IPS-18a (cell line): ENCODE measurements around the gene CYP2C18.
"Not testable (repeated sequence)": the region's sequence is repeated elsewhere in the genome, so short reads cannot be mapped to it uniquely, and the experiment has no call there.

Experiments
- H3K27ac ChIP-seq: one replicate; pipeline ENCODE4 v1.5.1; 2013; ENCODE audit warnings: low read length
- H3K27me3 ChIP-seq: one replicate; pipeline ENCODE4 v1.6.1; 2013; ENCODE audit warnings: mild to moderate bottlenecking, low read length; ENCODE audit not compliant: control insufficient read depth, insufficient read depth
- H3K36me3 ChIP-seq: one replicate; pipeline ENCODE4 v1.6.1; 2013; ENCODE audit warnings: low read depth, low read length; ENCODE audit not compliant: control insufficient read depth
- H3K4me1 ChIP-seq: one replicate; pipeline ENCODE4 v1.6.1; 2013; ENCODE audit warnings: low read depth, low read length; ENCODE audit not compliant: control insufficient read depth
- H3K4me3 ChIP-seq: one replicate; pipeline ENCODE4 v1.5.1; 2013; ENCODE audit warnings: low read length
- H3K9ac ChIP-seq: one replicate; pipeline ENCODE4 v1.6.1; 2013; ENCODE audit warnings: mild to moderate bottlenecking, low read length, moderate library complexity
- H3K9me3 ChIP-seq: one replicate; pipeline ENCODE4 v1.6.1; 2013; ENCODE audit warnings: low read depth, low read length; ENCODE audit not compliant: control insufficient read depth

CYP2C18 gene

GRCh38 chr10:94676496-94676895, 7.0 kb upstream of the CYP2C18 start:
- no peak overlapping the region for H3K9ac ChIP-seq
- H3K27ac ChIP-seq = no peak overlapping the region
- H3K36me3 ChIP-seq = no peaks in the 10 kb centered on the region
- no peaks in the 10 kb centered on the region for H3K9me3 ChIP-seq
- H3K27me3 ChIP-seq = no peaks in the 10 kb centered on the region
- no peaks in the 10 kb centered on the region for H3K4me1 ChIP-seq
- H3K4me3 ChIP-seq = no peak overlapping the region

- Histone ChIP-seq H3K36me3 (no peaks in the 10 kb centered on the region), H3K4me1 (no peaks in the 10 kb centered on the region), H3K27me3 (no peaks in the 10 kb centered on the region), H3K4me3 (no peak overlapping the region), H3K27ac (no peak overlapping the region), H3K9me3 (no peaks in the 10 kb centered on the region), H3K9ac (no peak overlapping the region)
Measured at GRCh38 chr10:94677691-94678090, 5.8 kb upstream of the CYP2C18 start.

GRCh38 chr10:94678475-94678874, 5.1 kb upstream of the CYP2C18 start:
- Histone ChIP-seq H3K4me3 (no peak overlapping the region), H3K36me3 (no peaks in the 10 kb centered on the region), H3K9ac (no peak overlapping the region), H3K27me3 (no peaks in the 10 kb centered on the region), H3K27ac (no peak overlapping the region), H3K4me1 (no peaks in the 10 kb centered on the region), H3K9me3 (no peaks in the 10 kb centered on the region)

DNA sequence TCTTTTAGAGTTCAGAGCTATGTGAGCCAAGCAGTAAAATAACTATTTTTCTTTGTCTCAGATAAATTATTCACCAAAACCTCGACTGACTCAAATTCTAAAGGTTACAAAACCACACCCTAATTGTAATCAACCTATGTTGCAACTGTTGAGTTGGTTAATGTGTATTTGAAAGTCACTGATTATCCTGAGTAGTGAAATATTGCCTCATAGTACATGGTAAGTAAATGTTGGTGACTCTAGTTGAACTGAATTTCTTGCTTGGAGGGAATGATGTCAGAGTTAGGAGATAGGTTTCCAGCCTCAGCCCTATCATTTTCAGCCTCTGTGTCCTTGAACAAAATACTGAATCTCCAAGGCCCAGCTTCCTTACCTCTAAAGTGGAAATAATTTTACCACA, 3.0 kb upstream of the CYP2C18 start:
- no peak overlapping the region for H3K9ac ChIP-seq
- no peaks in the 10 kb centered on the region for H3K27me3 ChIP-seq
- no peaks in the 10 kb centered on the region for H3K36me3 ChIP-seq
- no peak overlapping the region for H3K4me3 ChIP-seq
- no peaks in the 10 kb centered on the region for H3K4me1 ChIP-seq
- no peaks in the 10 kb centered on the region for H3K9me3 ChIP-seq
- no peak overlapping the region for H3K27ac ChIP-seq

DNA sequence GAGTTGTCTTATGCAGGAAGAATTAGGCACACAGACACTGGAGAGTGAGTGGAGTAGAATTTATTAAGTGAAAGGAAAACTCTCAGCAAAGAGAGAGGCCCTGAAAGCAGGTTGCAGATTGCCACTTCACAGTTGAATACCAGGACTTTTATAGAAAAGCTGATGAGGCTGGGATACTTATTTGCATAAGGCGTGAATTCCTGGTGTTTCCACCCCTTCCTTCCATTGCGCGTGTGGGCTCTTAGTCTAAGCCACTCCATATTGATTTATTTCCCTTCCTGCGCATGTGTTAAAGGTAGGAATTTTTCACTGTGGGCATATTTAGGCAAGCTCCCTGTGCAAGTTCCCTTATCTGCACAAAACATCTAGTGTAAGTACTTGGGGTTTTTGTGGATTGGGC, 893 bp upstream of the CYP2C18 start:
- H3K4me1 ChIP-seq, H3K9ac ChIP-seq, H3K4me3 ChIP-seq, H3K9me3 ChIP-seq, H3K27me3 ChIP-seq, H3K36me3 ChIP-seq, H3K27ac ChIP-seq: not testable (repeated sequence)

DNA sequence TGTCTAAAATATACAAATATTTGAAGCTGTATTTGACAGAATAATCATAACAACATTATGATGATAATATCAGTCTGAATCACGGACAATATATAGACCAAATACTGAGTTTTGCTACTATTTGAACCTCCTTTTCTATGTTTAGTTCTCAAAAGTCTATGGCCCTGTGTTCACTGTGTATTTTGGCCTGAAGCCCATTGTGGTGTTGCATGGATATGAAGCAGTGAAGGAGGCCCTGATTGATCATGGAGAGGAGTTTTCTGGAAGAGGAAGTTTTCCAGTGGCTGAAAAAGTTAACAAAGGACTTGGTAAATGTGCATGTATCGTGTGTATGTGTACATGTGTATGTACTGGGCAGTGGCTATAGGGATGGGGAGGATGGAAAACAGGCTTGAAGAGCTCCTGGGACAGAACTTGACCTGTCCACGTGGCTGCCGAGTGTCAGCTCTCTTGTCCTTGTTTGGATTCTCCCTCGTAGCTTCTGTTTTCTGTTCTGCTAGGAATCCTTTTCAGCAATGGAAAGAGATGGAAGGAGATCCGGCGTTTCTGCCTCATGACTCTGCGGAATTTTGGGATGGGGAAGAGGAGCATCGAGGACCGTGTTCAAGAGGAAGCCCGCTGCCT, 4.2 kb downstream of the CYP2C18 start:
- Histone ChIP-seq H3K27me3 (no peaks in the 10 kb centered on the region), H3K36me3 (no peaks in the 10 kb centered on the region), H3K9ac (no peak overlapping the region), H3K4me3 (no peak overlapping the region), H3K9me3 (no peaks in the 10 kb centered on the region), H3K4me1 (no peaks in the 10 kb centered on the region), H3K27ac (no peak overlapping the region)

DNA sequence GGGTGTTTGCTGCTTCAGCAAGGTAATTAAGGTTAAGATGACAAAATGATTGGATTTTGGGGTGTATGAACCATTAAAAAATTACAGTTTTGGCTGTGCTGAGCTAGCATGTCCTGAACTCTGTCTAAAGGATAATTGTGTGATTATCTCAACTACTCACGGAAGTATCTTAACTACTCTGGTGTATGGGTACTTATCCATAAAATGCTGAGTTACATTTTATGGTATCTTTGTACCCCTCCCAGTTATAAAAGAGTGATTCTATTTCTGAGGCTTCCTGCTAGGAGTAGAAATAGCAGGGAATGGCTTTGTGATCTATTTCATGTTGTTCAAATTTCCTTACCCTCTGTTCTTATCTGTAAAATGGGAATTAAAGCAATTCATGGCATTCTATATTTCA, 22.6 kb downstream of the CYP2C18 start:
- H3K36me3 ChIP-seq = no peaks in the 10 kb centered on the region
- no peaks in the 10 kb centered on the region for H3K9me3 ChIP-seq
- H3K4me3 ChIP-seq = no peak overlapping the region
- H3K27me3 ChIP-seq = no peaks in the 10 kb centered on the region
- no peak overlapping the region for H3K9ac ChIP-seq
- no peaks in the 10 kb centered on the region for H3K4me1 ChIP-seq
- H3K27ac ChIP-seq = no peak overlapping the region

- Histone ChIP-seq H3K27ac (no peak overlapping the region), H3K9me3 (no peaks in the 10 kb centered on the region), H3K4me3 (no peak overlapping the region), H3K27me3 (no peaks in the 10 kb centered on the region), H3K36me3 (no peaks in the 10 kb centered on the region), H3K9ac (no peak overlapping the region), H3K4me1 (no peaks in the 10 kb centered on the region)
Measured at GRCh38 chr10:94710578-94710977, 27.0 kb downstream of the CYP2C18 start.

- Histone ChIP-seq H3K9me3 (no peaks in the 10 kb centered on the region), H3K9ac (no peak overlapping the region), H3K27me3 (no peaks in the 10 kb centered on the region), H3K36me3 (no peaks in the 10 kb centered on the region), H3K4me3 (no peak overlapping the region), H3K27ac (no peak overlapping the region), H3K4me1 (no peaks in the 10 kb centered on the region)
Measured at GRCh38 chr10:94725871-94726270, 42.3 kb downstream of the CYP2C18 start.

- Histone ChIP-seq H3K4me3 (no peak overlapping the region), H3K9me3 (no peaks in the 10 kb centered on the region), H3K36me3 (no peaks in the 10 kb centered on the region)
Measured at GRCh38 chr10:94735197-94735596, 51.7 kb downstream of the CYP2C18 start.

GRCh38 chr10:94738588-94738987, 55.1 kb downstream of the CYP2C18 start:
- Histone ChIP-seq H3K9me3 (peaks cover 5% of the 10 kb centered on the region), H3K4me3 (no peak overlapping the region)

More at GRCh38 chr10:94735197-94735596, 51.7 kb downstream of the CYP2C18 start:
- H3K4me1 ChIP-seq = no peaks in the 10 kb centered on the region
- H3K9ac ChIP-seq = no peak overlapping the region
- H3K27ac ChIP-seq = no peak overlapping the region
- H3K27me3 ChIP-seq = no peaks in the 10 kb centered on the region

DNA sequence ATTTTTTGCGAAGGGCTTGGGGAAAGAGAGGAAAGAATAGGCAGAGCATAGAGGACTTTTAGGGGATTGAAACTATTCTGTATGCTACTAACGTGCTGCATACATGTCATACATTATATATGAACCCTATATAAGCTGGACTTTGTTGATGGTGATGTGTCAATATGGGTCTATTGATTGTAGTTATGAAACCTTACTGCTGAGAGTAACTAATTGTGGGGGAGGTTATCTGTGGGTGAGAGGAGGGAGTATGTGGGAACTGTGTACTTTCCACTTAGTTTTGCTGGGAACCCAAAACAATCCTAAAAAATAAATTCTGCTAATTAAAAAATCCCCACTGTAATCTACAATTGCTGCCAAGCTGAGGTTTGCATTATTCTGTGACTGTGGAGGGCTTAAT, 63.6 kb downstream of the CYP2C18 start:
- no peak overlapping the region for H3K27ac ChIP-seq

More at GRCh38 chr10:94738588-94738987, 55.1 kb downstream of the CYP2C18 start:
- no peaks in the 10 kb centered on the region for H3K4me1 ChIP-seq
- H3K27me3 ChIP-seq = no peaks in the 10 kb centered on the region
- H3K36me3 ChIP-seq = no peaks in the 10 kb centered on the region
- no peak overlapping the region for H3K27ac ChIP-seq
- no peak overlapping the region for H3K9ac ChIP-seq

More for the DNA sequence above, 63.6 kb downstream of the CYP2C18 start:
- no peaks in the 10 kb centered on the region for H3K4me1 ChIP-seq
- no peak overlapping the region for H3K9ac ChIP-seq
- H3K4me3 ChIP-seq = no peak overlapping the region
- H3K9me3 ChIP-seq = peaks cover 12% of the 10 kb centered on the region
- H3K36me3 ChIP-seq = no peaks in the 10 kb centered on the region
- no peaks in the 10 kb centered on the region for H3K27me3 ChIP-seq
